HEK293 (cell line): ENCODE measurements around the gene MRPL43.

Source experiments
- GLI2 ChIP-seq: fragments of 450-650 bp; formaldehyde crosslinking; IDR thresholded peaks from 2 replicates; pipeline ENCODE4; 2017; ENCODE audit warnings: missing biosample characterization, missing genetic modification characterization, low read depth, borderline replicate concordance
- TCF7L2 ChIP-seq: IDR thresholded peaks from 2 replicates; pipeline ENCODE4 v1.6.1; 2011; ENCODE audit warnings: low read depth, mild to moderate bottlenecking, inconsistent platforms, low read length, moderate library complexity, borderline replicate concordance
- ZNF132 ChIP-seq: fragments of 450-650 bp; formaldehyde crosslinking; IDR thresholded peaks from 2 replicates; pipeline ENCODE4 v1.5.1; 2017; ENCODE audit warnings: missing biosample characterization, missing genetic modification characterization, borderline replicate concordance
- ZNF24 ChIP-seq: fragments of 450-650 bp; formaldehyde crosslinking; IDR thresholded peaks from 2 replicates; pipeline ENCODE4 v1.5.1; 2016; ENCODE audit warnings: missing biosample characterization, missing genetic modification characterization
- ZNF292 ChIP-seq: fragments of 450-650 bp; formaldehyde crosslinking; IDR thresholded peaks from 2 replicates; pipeline ENCODE4 v1.5.1; 2016; ENCODE audit warnings: low read depth, missing biosample characterization, missing genetic modification characterization, borderline replicate concordance
- TF ChIP-seq, protein P1 (sequence below): fragments of 450-650 bp; formaldehyde crosslinking; IDR thresholded peaks from 2 replicates; pipeline ENCODE4 v1.5.1; 2017; ENCODE audit warnings: missing biosample characterization, missing genetic modification characterization
- TF ChIP-seq, protein P2 (sequence below): fragments of 450-650 bp; formaldehyde crosslinking; IDR thresholded peaks from 2 replicates; pipeline ENCODE4 v1.5.1; 2016; ENCODE audit warnings: missing biosample characterization, missing genetic modification characterization

DNA sequence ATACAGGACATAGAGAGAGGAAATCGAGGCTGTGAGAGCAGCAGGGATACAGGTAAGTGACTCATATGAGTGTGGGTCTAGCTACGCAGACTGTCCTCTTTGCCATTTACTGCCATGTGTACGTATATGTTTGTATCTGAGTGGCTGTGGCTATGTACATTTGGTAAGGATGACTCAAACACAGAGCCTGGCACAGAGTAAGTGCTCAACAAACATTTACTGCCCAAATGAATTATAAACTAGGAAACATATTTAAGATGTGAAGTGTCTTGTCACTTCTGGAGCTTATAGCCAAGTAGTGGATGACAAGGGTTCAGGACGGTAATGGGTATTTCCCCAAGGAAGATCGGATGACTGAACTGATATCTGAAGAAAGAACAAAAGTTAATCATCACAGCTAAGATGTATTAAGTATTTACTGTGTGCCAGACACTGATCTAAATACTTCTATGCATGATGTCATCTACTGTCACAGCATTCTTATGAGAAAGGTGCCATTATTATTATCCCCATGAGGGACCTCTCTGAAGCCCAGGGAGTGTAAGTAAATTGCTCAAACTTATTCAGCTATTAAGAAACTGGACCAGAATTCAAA lies 6.0 kb downstream of the MRPL43 start:
- TF ChIP-seq ZNF132 (no peak), TCF7L2 (no peak), GLI2 (tag by site-specific recombination) (no peak), ZNF24 (tag by site-specific recombination) (no peak), ZNF292 (tag by site-specific recombination) (no peak)
- TF ChIP-seq, protein P1, sequence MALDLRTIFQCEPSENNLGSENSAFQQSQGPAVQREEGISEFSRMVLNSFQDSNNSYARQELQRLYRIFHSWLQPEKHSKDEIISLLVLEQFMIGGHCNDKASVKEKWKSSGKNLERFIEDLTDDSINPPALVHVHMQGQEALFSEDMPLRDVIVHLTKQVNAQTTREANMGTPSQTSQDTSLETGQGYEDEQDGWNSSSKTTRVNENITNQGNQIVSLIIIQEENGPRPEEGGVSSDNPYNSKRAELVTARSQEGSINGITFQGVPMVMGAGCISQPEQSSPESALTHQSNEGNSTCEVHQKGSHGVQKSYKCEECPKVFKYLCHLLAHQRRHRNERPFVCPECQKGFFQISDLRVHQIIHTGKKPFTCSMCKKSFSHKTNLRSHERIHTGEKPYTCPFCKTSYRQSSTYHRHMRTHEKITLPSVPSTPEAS (tag by site-specific recombination): no peak
- TF ChIP-seq, protein P2, sequence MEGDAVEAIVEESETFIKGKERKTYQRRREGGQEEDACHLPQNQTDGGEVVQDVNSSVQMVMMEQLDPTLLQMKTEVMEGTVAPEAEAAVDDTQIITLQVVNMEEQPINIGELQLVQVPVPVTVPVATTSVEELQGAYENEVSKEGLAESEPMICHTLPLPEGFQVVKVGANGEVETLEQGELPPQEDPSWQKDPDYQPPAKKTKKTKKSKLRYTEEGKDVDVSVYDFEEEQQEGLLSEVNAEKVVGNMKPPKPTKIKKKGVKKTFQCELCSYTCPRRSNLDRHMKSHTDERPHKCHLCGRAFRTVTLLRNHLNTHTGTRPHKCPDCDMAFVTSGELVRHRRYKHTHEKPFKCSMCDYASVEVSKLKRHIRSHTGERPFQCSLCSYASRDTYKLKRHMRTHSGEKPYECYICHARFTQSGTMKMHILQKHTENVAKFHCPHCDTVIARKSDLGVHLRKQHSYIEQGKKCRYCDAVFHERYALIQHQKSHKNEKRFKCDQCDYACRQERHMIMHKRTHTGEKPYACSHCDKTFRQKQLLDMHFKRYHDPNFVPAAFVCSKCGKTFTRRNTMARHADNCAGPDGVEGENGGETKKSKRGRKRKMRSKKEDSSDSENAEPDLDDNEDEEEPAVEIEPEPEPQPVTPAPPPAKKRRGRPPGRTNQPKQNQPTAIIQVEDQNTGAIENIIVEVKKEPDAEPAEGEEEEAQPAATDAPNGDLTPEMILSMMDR (tag by site-specific recombination): no peak
